ENCODE measurements around the gene PGAP1. TPM values are rescaled to one million over a fixed set of nuclear protein-coding genes. Genes with fewer than 3 reads are reported as not detected.

The PGAP1 gene
- total RNA-seq, 3 donors from 2014 or later, result 7.2 to 27.1 (median 16.1) TPM

- no peaks in the 10 kb centered on the region for H3K27me3 ChIP-seq
These were observed 50.1 kb downstream of the PGAP1 start for GRCh38 chr2:196876364-196876763.

GRCh38 chr2:196875414-196875813 is 51.1 kb downstream of the PGAP1 start:
- peaks cover 4% of the 10 kb centered on the region for H3K36me3 ChIP-seq
- H3K27ac ChIP-seq, result no peak overlapping the region

More at GRCh38 chr2:196876364-196876763, 50.1 kb downstream of the PGAP1 start:
- intact Hi-C loops (cut with DNase I; ENCODE audit: low total_unique reads), result no loop called here
- no peak for DNase-seq (ENCODE audit: low spot score in 2 of 2)
- Histone ChIP-seq H3K9me3 (no peaks in the 10 kb centered on the region), H3K36me3 (peaks cover 4% of the 10 kb centered on the region), H3K4me3 (no peak overlapping the region), H3K27ac (no peak overlapping the region), H3K4me1 (no peaks in the 10 kb centered on the region)
- TF ChIP-seq POLR2A (IDR thresholded peaks at IDR 0.05) (no peak), POLR2AphosphoS5 (IDR thresholded peaks at IDR 0.05) (no peak), CTCF (IDR thresholded peaks at IDR 0.05) (no peak)

GRCh38 chr2:196873511-196873910 is 53.0 kb downstream of the PGAP1 start:
- Histone ChIP-seq H3K9me3 (no peaks in the 10 kb centered on the region), H3K27ac (no peak overlapping the region)

More at GRCh38 chr2:196875414-196875813, 51.1 kb downstream of the PGAP1 start:
- no peaks in the 10 kb centered on the region for H3K27me3 ChIP-seq
- no peaks in the 10 kb centered on the region for H3K4me1 ChIP-seq
- H3K9me3 ChIP-seq, result no peaks in the 10 kb centered on the region
- intact Hi-C loops (cut with DNase I; ENCODE audit: low total_unique reads), result no loop called here
- H3K4me3 ChIP-seq, result no peak overlapping the region
- TF ChIP-seq POLR2AphosphoS5 (IDR thresholded peaks at IDR 0.05) (no peak), POLR2A (IDR thresholded peaks at IDR 0.05) (no peak), CTCF (IDR thresholded peaks at IDR 0.05) (no peak)
- no peak for DNase-seq (ENCODE audit: low spot score in 2 of 2)

GRCh38 chr2:196854629-196855028 is 71.9 kb downstream of the PGAP1 start:
- H3K27ac ChIP-seq, result no peak overlapping the region
- H3K4me3 ChIP-seq, result no peak overlapping the region
- no peaks in the 10 kb centered on the region for H3K4me1 ChIP-seq
- no peaks in the 10 kb centered on the region for H3K27me3 ChIP-seq
- H3K36me3 ChIP-seq, result no peaks in the 10 kb centered on the region
- no peak for DNase-seq (ENCODE audit: low spot score in 2 of 2)
- peaks cover 0 to 5% of the 10 kb centered on the region in 2 donors for H3K9me3 ChIP-seq
- intact Hi-C loops (cut with DNase I; ENCODE audit: low total_unique reads), result no loop called here
- no peak for TF ChIP-seq CTCF (IDR thresholded peaks at IDR 0.05)
- TF ChIP-seq POLR2AphosphoS5 (IDR thresholded peaks at IDR 0.05), result no peak
- no peak for TF ChIP-seq POLR2A (IDR thresholded peaks at IDR 0.05)

More at GRCh38 chr2:196873511-196873910, 53.0 kb downstream of the PGAP1 start:
- no peak for DNase-seq (ENCODE audit: low spot score in 2 of 2)
- no peak overlapping the region for H3K4me3 ChIP-seq
- no peaks in the 10 kb centered on the region for H3K27me3 ChIP-seq
- TF ChIP-seq POLR2AphosphoS5 (IDR thresholded peaks at IDR 0.05) (no peak), CTCF (IDR thresholded peaks at IDR 0.05) (no peak), POLR2A (IDR thresholded peaks at IDR 0.05) (no peak)
- no peaks in the 10 kb centered on the region for H3K4me1 ChIP-seq
- intact Hi-C loops (cut with DNase I; ENCODE audit: low total_unique reads), result no loop called here
- H3K36me3 ChIP-seq, result peaks cover 4% of the 10 kb centered on the region

- DNase-seq (ENCODE audit: low spot score in 2 of 2), result no peak
- H3K27me3 ChIP-seq, result no peaks in the 10 kb centered on the region
- no peaks in the 10 kb centered on the region for H3K36me3 ChIP-seq
- H3K9me3 ChIP-seq, result no peaks in the 10 kb centered on the region
- H3K4me1 ChIP-seq, result no peaks in the 10 kb centered on the region
- no peak overlapping the region for H3K4me3 ChIP-seq
- intact Hi-C loops (cut with DNase I; ENCODE audit: low total_unique reads), result no loop called here
- TF ChIP-seq CTCF (IDR thresholded peaks at IDR 0.05), result no peak
- H3K27ac ChIP-seq, result no peak overlapping the region
These were observed 73.0 kb downstream of the PGAP1 start for GRCh38 chr2:196853301-196854087.

Data from breast epithelium (tissue), 4 donors.